Heart left ventricle (tissue), 16 donors: ENCODE results near the gene KIF2A. TPM values are rescaled to one million over a fixed set of nuclear protein-coding genes. Genes with fewer than 3 reads are reported as not detected.

ENCODE experiments used
- ATAC-seq, 4 donors: fragments of 200-7000 bp; cut with Tn5 transposase; one replicate each; pipeline ENCODE4 v1.9.1; 2020 to 2022; ENCODE audit warnings: moderate library complexity in 4 of 4, mild to moderate bottlenecking in 3 of 4, moderate number of reproducible peaks in 1 of 4
- DNase-seq, 5 donors: peaks; one replicate each; pipeline ENCODE4 v3.0.0-alpha.2; 2020
- H3K27ac ChIP-seq, 12 donors: fragments of 200-600 bp; sonication (generic) in 4 of 12; one replicate each; pipeline versions ENCODE4 v1.5.0 to v1.8.0; 2016 to 2022; ENCODE audit warnings: mild to moderate bottlenecking in 2 of 12
- H3K27me3 ChIP-seq, 9 donors: fragments of 200-600 bp; sonication (generic) in 2 of 9; one replicate each; pipeline versions ENCODE4 v1.5.1 to v1.8.0; 2016 to 2022; ENCODE audit warnings: mild to moderate bottlenecking in 3 of 9
- H3K36me3 ChIP-seq, 9 donors: fragments of 200-600 bp; sonication (generic) in 2 of 9; one replicate each; pipeline versions ENCODE4 v1.5.0 to v1.8.0; 2018 to 2022; ENCODE audit warnings: mild to moderate bottlenecking in 2 of 9
- H3K4me1 ChIP-seq, 12 donors: fragments of 200-600 bp; sonication (generic) in 4 of 12; one replicate each; pipeline versions ENCODE4 v1.5.0 to v1.8.0; 2016 to 2022; ENCODE audit warnings: mild to moderate bottlenecking in 3 of 12
- H3K4me3 ChIP-seq, 12 donors: fragments of 200-600 bp; sonication (generic) in 4 of 12; one replicate each; pipeline versions ENCODE4 v1.5.0 to v1.8.0; 2017 to 2022; ENCODE audit warnings: mild to moderate bottlenecking in 9 of 12, moderate library complexity in 4 of 12
- H3K9me3 ChIP-seq, 12 donors: fragments of 200-600 bp; sonication (generic) in 4 of 12; one replicate each; pipeline versions ENCODE4 v1.5.0 to v1.8.0; 2016 to 2022; ENCODE audit warnings: mild to moderate bottlenecking in 1 of 12
- POLR2A ChIP-seq, 2 donors: fragments of 450-650 bp; IDR thresholded peaks; one replicate each; pipeline ENCODE4 v1.6.1; 2017; ENCODE audit warnings: antibody characterized with exemption in 2 of 2, mild to moderate bottlenecking in 2 of 2, moderate library complexity in 2 of 2
- WGBS, 4 donors: extraction: QIAGEN DNeasy Blood & Tissue Kit in 2 of 4; methylation state at CpG; one replicate each; pipeline versions ENCODE4 v1.1.5 to v1.1.7; 2013 to 2018; 5-methylcytosine and 5-hydroxymethylcytosine counted together
- intact Hi-C, 10 donors: fragments of 100-400 bp; cut with DNase I; formaldehyde crosslinking; loops; one replicate each; pipeline versions ENCODE4 v1.11.1 to v1.14.2; 2022
- polyA plus RNA-seq, 2 donors: library from polyadenylated mRNA; stranded (reverse); fragments of 200-250 nt; gene quantifications; one replicate each; pipeline ENCODE4 v1.2.3, GENCODE V29; 2013
- total RNA-seq, 9 donors: library from RNA; depleted of rRNA in 2 of 9; stranded (reverse); fragments of >200 nt in 2 of 9; fragmentation: NEBNext Ultra II Directional in 3 of 9; extraction: Animal tissue kit (Norgen Biotek cat#: 25700) in 3 of 9; gene quantifications; one replicate each; pipeline versions ENCODE4 v1.1.0 to v1.2.4, GENCODE V29; 2016 to 2023
- TF ChIP-seq, protein P1 (sequence below), 12 donors: fragments of 200-600 bp; sonication (generic) in 4 of 12; IDR thresholded peaks; one replicate each; pipeline versions ENCODE4 v1.5.0 to v1.8.0; 2018 to 2022; ENCODE audit warnings: antibody characterized with exemption in 12 of 12, mild to moderate bottlenecking in 5 of 12
- donor health status: ischemic (EF 13 %, LVEDD 7.1; RV severe dilation, severe dysfunction).
- donor health status: healthy with polysubstance abuse.
- donor health status: DM: no; HTN: yes; CAD: no.
- donor health status: DM: no; HTN: no; CAD: no.
- donor health status: ischemic (EF 25% LVEDD 6.9; RV normal size, moderate dysfunction).
- donor health status: ischemic (EF 25% LVEDD 5.7; RV mildly dilated, moderate dysfunction).
- donor health status: healthy.
- donor health status: DM: yes; HTN: yes; CAD: no.
- donor health status: ischemic (EF 35%, LVEDD 5.7; RV mildly dilated, moderate dysfunction).
- donor health status: nonischemic (EF 11% LVEDD 7.7; RV severe dilation, severe dysfunction).
- donor health status: DM: yes; HTN: yes; CAD: no.
- donor health status: PGD.
- donor health status: ischemic (EF 29% LVEDD 5.4; RV normal size, mild dysfunction).
- donor health status: nonischemic (EF 23%, LVEDD 6.1; RV moderate dilation, normal function).

Gene KIF2A
- total and polyA plus RNA-seq, 11 donors = 1.5 to 18.8 (median 10.7) TPM

DNA sequence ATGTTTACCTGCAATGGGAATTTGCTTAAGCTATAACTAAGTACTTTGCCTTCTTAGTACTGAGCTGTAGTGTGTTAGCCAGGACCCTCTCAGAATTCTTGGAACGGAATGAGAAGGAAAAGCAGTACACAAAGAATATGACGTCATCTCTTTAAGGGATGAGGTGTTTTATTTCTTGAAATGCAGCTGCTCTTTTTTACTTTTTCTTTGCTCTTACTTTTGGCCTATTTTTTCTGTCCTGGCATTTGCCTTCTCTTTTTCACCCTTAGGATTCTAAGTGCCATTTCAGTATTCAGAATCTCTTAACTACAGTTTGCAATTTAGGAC lies 10.1 kb downstream of the KIF2A start:
- Histone ChIP-seq H3K4me1 (peaks cover 0 to 26% (median 5%) of the 10 kb centered on the region in 12 donors), H3K27ac (no peak overlapping the region), H3K27me3 (no peaks in the 10 kb centered on the region), H3K36me3 (no peaks in the 10 kb centered on the region), H3K9me3 (no peaks in the 10 kb centered on the region), H3K4me3 (no peak overlapping the region)
- 34 to 53% (median 37%) methylated on average over 2 of the region's 2 CpGs for WGBS, 4 donors
- intact Hi-C loops = loop anchor here in 1 of 10 donors (10.0 kb wide), 1 partner anchor 79 kb away; no protein-coding TSS in a partner anchor
- ATAC-seq (no peak), DNase-seq (no peak)
- TF ChIP-seq, protein P1, sequence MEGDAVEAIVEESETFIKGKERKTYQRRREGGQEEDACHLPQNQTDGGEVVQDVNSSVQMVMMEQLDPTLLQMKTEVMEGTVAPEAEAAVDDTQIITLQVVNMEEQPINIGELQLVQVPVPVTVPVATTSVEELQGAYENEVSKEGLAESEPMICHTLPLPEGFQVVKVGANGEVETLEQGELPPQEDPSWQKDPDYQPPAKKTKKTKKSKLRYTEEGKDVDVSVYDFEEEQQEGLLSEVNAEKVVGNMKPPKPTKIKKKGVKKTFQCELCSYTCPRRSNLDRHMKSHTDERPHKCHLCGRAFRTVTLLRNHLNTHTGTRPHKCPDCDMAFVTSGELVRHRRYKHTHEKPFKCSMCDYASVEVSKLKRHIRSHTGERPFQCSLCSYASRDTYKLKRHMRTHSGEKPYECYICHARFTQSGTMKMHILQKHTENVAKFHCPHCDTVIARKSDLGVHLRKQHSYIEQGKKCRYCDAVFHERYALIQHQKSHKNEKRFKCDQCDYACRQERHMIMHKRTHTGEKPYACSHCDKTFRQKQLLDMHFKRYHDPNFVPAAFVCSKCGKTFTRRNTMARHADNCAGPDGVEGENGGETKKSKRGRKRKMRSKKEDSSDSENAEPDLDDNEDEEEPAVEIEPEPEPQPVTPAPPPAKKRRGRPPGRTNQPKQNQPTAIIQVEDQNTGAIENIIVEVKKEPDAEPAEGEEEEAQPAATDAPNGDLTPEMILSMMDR (IDR thresholded peaks at IDR 0.05) = no peak
- TF ChIP-seq POLR2A (IDR thresholded peaks at IDR 0.05) = no peak

- 86 to 99% (median 96%) methylated on average over 3 of the region's 3 CpGs for WGBS, 4 donors
- no peak for ATAC-seq
- intact Hi-C loops = loop anchor here in 1 of 10 donors (10.0 kb wide), 1 partner anchor 77 kb away; no protein-coding TSS in a partner anchor
- H3K27me3 ChIP-seq = no peaks in the 10 kb centered on the region
- H3K4me1 ChIP-seq = peaks cover 0 to 13% (median 0%) of the 10 kb centered on the region in 12 donors
- no peak overlapping the region for H3K4me3 ChIP-seq
- H3K9me3 ChIP-seq = no peaks in the 10 kb centered on the region
- TF ChIP-seq POLR2A (IDR thresholded peaks at IDR 0.05) = no peak
- TF ChIP-seq, protein P1 (IDR thresholded peaks at IDR 0.05) = no peak
- peaks cover 0 to 11% (median 4%) of the 10 kb centered on the region in 9 donors for H3K36me3 ChIP-seq
- no peak overlapping the region for H3K27ac ChIP-seq
- DNase-seq = no peak
Observed at GRCh38 chr5:62317810-62318209, 11.8 kb downstream of the KIF2A start.

DNA sequence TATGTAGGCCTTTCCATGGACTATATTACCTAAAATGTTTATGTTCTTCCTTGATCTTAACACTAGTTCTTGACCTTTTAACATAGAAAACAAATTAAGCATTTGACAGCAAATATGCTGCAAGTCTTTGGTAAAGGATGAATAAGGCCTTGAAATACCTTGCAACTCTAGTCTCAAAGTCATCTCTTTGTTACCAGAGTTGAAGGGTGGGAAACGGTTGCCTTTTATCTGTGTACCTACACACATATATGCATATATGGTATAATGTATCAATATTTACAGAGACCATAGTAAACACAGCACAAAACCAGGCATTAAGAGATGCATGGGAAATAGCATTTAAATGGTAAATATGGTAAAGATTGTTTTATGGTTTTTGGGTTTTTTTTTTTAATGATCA lies 16.5 kb downstream of the KIF2A start:
- TF ChIP-seq, protein P1 (IDR thresholded peaks at IDR 0.05) = no peak
- no peak for TF ChIP-seq POLR2A (IDR thresholded peaks at IDR 0.05)
- no peak for ATAC-seq
- H3K4me1 ChIP-seq = peaks cover 0 to 8% (median 0%) of the 10 kb centered on the region in 12 donors
- intact Hi-C loops = no loop called here
- H3K9me3 ChIP-seq = no peaks in the 10 kb centered on the region
- no peak for DNase-seq
- peaks cover 0 to 11% (median 4%) of the 10 kb centered on the region in 9 donors for H3K36me3 ChIP-seq
- no peak overlapping the region for H3K4me3 ChIP-seq
- 84 to 97% (median 91%) methylated on average over 1 of the region's 1 CpG for WGBS, 4 donors
- H3K27me3 ChIP-seq = no peaks in the 10 kb centered on the region
- no peak overlapping the region for H3K27ac ChIP-seq

DNA sequence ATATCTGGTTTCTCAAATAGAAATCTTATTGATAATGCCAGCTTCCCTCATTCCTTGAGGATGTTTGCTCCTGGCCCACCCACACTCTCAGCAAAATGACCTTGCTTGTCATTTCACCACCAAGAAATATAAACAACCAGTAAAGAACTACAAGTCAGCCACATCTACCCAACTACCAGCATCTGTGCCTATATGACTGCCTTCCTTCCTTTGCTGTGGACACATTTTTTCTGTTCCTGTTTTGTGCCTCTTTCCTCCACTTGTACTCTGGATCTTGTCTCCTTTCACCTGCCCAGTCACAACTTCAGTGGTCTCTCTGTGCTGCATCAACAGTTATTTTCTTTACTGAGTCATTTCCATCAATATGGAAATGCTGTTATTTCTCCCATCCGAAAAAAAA lies 20.3 kb downstream of the KIF2A start:
- Histone ChIP-seq H3K27me3 (no peaks in the 10 kb centered on the region), H3K9me3 (no peaks in the 10 kb centered on the region), H3K4me3 (no peak overlapping the region), H3K27ac (no peak overlapping the region), H3K36me3 (peaks cover 0 to 11% (median 4%) of the 10 kb centered on the region in 9 donors), H3K4me1 (peaks cover 0 to 13% (median 0%) of the 10 kb centered on the region in 12 donors)
- no peak for DNase-seq
- no peak for ATAC-seq
- 87 to 93% (median 90%) methylated on average over 1 of the region's 1 CpG for WGBS, 4 donors
- intact Hi-C loops = no loop called here
- no peak for TF ChIP-seq POLR2A (IDR thresholded peaks at IDR 0.05)
- TF ChIP-seq, protein P1 (IDR thresholded peaks at IDR 0.05) = no peak
